Activated T-cell treated with anti-CD3 and anti-CD28 coated beads for 4 hours (primary cell): Measurements from ENCODE around the gene ZNF407.

ENCODE experiments used
- DNase-seq: peaks from one replicate; pipeline ENCODE4 v3.0.0-alpha.2; 2020

ZNF407 gene

GRCh38 chr18:74796841-74797576 is 199.3 kb downstream of the ZNF407 start:
- DNase-seq = no peak

- no peak for DNase-seq
Measured at GRCh38 chr18:74797577-74798151, 200.0 kb downstream of the ZNF407 start.

GRCh38 chr18:74799542-74799941 is 201.9 kb downstream of the ZNF407 start:
- DNase-seq = no peak

- no peak for DNase-seq
Measured at GRCh38 chr18:74800098-74800497, 202.4 kb downstream of the ZNF407 start.

- DNase-seq = no peak
Measured at GRCh38 chr18:74803117-74803516, 205.4 kb downstream of the ZNF407 start.

GRCh38 chr18:74803769-74804168 is 206.1 kb downstream of the ZNF407 start:
- no peak for DNase-seq

- no peak for DNase-seq
Measured at GRCh38 chr18:74804677-74805076, 207.0 kb downstream of the ZNF407 start.

GRCh38 chr18:74806073-74806472 is 208.4 kb downstream of the ZNF407 start:
- DNase-seq = no peak

- DNase-seq = no peak
Measured at GRCh38 chr18:74806700-74807416, 209.2 kb downstream of the ZNF407 start.

GRCh38 chr18:74817576-74817975 is 219.9 kb downstream of the ZNF407 start:
- DNase-seq = no peak

GRCh38 chr18:74818516-74819175 is 221.0 kb downstream of the ZNF407 start:
- no peak for DNase-seq

- no peak for DNase-seq
Measured at GRCh38 chr18:74819433-74820059, 221.9 kb downstream of the ZNF407 start.

- DNase-seq = no peak
Measured at GRCh38 chr18:74820160-74820780, 222.6 kb downstream of the ZNF407 start.

- DNase-seq = no peak
Measured at GRCh38 chr18:74825460-74825859, 227.8 kb downstream of the ZNF407 start.

GRCh38 chr18:74826572-74826971 is 228.9 kb downstream of the ZNF407 start:
- DNase-seq = no peak

GRCh38 chr18:74828200-74828599 is 230.5 kb downstream of the ZNF407 start:
- DNase-seq = no peak

GRCh38 chr18:74831571-74832250 is 234.0 kb downstream of the ZNF407 start:
- DNase-seq = no peak

- no peak for DNase-seq
Measured at GRCh38 chr18:74832381-74832780, 234.7 kb downstream of the ZNF407 start.

GRCh38 chr18:74832999-74833398 is 235.3 kb downstream of the ZNF407 start:
- no peak for DNase-seq

- no peak for DNase-seq
Measured at GRCh38 chr18:74834424-74835309, 237.0 kb downstream of the ZNF407 start.
